ENCODE measurements around the gene MAN2C1. TPM values are rescaled to one million over a fixed set of nuclear protein-coding genes. Genes with fewer than 3 reads are reported as not detected.

MAN2C1 gene
- total RNA-seq, 1 experiment from 2014 or later, result 148 TPM

DNA sequence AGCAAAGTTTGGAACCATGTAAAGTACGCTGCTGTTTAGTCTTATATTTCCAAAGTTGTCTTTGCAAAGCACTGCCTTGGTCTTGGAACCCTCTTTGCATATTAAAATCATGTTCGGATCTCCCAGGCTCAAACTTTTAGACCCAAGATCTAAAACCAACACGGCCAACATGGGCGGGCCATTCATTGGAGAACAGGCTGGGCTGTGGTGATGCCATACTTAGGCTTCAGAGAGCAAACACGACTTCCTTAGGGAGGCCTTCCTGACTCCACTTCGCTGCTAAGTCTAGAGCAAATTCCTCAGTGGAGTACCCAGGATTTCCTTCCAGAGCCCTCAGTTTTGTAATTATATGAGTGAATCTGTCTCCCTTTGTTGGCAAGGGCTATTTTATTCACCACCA is 3.5 kb downstream of the MAN2C1 start:
- DNase-seq (ENCODE audit: low spot score) (no peak), ATAC-seq (no peak)
- ChIA-PET CTCF (no interaction called here), POLR2A (no interaction called here)
- Mint-ChIP-seq H3K9me3 (no peaks in the 10 kb centered on the region), H3K4me1 (peaks cover 16% of the 10 kb centered on the region), H3K27me3 (ENCODE audit: low read depth) (no peaks in the 10 kb centered on the region), H3K36me3 (peaks cover 26% of the 10 kb centered on the region), H3K4me3 (no peak overlapping the region), H3K27ac (no peak overlapping the region)
- TF ChIP-seq, protein P1, sequence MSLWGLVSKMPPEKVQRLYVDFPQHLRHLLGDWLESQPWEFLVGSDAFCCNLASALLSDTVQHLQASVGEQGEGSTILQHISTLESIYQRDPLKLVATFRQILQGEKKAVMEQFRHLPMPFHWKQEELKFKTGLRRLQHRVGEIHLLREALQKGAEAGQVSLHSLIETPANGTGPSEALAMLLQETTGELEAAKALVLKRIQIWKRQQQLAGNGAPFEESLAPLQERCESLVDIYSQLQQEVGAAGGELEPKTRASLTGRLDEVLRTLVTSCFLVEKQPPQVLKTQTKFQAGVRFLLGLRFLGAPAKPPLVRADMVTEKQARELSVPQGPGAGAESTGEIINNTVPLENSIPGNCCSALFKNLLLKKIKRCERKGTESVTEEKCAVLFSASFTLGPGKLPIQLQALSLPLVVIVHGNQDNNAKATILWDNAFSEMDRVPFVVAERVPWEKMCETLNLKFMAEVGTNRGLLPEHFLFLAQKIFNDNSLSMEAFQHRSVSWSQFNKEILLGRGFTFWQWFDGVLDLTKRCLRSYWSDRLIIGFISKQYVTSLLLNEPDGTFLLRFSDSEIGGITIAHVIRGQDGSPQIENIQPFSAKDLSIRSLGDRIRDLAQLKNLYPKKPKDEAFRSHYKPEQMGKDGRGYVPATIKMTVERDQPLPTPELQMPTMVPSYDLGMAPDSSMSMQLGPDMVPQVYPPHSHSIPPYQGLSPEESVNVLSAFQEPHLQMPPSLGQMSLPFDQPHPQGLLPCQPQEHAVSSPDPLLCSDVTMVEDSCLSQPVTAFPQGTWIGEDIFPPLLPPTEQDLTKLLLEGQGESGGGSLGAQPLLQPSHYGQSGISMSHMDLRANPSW (CRISPR knock-in tag; conservative IDR thresholded peaks at IDR 0.05; ENCODE audit: low read depth), result no peak
- TF ChIP-seq FOXP1 (CRISPR knock-in tag; IDR thresholded peaks at IDR 0.05; ENCODE audit: borderline replicate concordance) (no peak), CREM (CRISPR knock-in tag; IDR thresholded peaks at IDR 0.05) (no peak), SMAD4 (CRISPR knock-in tag; IDR thresholded peaks at IDR 0.05) (no peak), ESRRA (CRISPR knock-in tag; IDR thresholded peaks at IDR 0.05; ENCODE audit: borderline replicate concordance) (no peak), JUN (CRISPR knock-in tag; IDR thresholded peaks at IDR 0.05) (no peak), ZNF138 (CRISPR knock-in tag; conservative IDR thresholded peaks at IDR 0.05) (no peak), ZNF121 (CRISPR knock-in tag; IDR thresholded peaks at IDR 0.05) (no peak)
- TF ChIP-seq, protein P2, sequence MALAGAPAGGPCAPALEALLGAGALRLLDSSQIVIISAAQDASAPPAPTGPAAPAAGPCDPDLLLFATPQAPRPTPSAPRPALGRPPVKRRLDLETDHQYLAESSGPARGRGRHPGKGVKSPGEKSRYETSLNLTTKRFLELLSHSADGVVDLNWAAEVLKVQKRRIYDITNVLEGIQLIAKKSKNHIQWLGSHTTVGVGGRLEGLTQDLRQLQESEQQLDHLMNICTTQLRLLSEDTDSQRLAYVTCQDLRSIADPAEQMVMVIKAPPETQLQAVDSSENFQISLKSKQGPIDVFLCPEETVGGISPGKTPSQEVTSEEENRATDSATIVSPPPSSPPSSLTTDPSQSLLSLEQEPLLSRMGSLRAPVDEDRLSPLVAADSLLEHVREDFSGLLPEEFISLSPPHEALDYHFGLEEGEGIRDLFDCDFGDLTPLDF (CRISPR knock-in tag; IDR thresholded peaks at IDR 0.05), result no peak
- TF ChIP-seq, protein P3, sequence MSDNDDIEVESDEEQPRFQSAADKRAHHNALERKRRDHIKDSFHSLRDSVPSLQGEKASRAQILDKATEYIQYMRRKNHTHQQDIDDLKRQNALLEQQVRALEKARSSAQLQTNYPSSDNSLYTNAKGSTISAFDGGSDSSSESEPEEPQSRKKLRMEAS (CRISPR knock-in tag; IDR thresholded peaks at IDR 0.05), result no peak
- TF ChIP-seq, protein P4, sequence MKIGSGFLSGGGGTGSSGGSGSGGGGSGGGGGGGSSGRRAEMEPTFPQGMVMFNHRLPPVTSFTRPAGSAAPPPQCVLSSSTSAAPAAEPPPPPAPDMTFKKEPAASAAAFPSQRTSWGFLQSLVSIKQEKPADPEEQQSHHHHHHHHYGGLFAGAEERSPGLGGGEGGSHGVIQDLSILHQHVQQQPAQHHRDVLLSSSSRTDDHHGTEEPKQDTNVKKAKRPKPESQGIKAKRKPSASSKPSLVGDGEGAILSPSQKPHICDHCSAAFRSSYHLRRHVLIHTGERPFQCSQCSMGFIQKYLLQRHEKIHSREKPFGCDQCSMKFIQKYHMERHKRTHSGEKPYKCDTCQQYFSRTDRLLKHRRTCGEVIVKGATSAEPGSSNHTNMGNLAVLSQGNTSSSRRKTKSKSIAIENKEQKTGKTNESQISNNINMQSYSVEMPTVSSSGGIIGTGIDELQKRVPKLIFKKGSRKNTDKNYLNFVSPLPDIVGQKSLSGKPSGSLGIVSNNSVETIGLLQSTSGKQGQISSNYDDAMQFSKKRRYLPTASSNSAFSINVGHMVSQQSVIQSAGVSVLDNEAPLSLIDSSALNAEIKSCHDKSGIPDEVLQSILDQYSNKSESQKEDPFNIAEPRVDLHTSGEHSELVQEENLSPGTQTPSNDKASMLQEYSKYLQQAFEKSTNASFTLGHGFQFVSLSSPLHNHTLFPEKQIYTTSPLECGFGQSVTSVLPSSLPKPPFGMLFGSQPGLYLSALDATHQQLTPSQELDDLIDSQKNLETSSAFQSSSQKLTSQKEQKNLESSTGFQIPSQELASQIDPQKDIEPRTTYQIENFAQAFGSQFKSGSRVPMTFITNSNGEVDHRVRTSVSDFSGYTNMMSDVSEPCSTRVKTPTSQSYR (CRISPR knock-in tag; IDR thresholded peaks at IDR 0.05), result no peak
- TF ChIP-seq, protein P5, sequence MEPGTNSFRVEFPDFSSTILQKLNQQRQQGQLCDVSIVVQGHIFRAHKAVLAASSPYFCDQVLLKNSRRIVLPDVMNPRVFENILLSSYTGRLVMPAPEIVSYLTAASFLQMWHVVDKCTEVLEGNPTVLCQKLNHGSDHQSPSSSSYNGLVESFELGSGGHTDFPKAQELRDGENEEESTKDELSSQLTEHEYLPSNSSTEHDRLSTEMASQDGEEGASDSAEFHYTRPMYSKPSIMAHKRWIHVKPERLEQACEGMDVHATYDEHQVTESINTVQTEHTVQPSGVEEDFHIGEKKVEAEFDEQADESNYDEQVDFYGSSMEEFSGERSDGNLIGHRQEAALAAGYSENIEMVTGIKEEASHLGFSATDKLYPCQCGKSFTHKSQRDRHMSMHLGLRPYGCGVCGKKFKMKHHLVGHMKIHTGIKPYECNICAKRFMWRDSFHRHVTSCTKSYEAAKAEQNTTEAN (CRISPR knock-in tag; IDR thresholded peaks at IDR 0.05), result no peak
- TF ChIP-seq, protein P6, sequence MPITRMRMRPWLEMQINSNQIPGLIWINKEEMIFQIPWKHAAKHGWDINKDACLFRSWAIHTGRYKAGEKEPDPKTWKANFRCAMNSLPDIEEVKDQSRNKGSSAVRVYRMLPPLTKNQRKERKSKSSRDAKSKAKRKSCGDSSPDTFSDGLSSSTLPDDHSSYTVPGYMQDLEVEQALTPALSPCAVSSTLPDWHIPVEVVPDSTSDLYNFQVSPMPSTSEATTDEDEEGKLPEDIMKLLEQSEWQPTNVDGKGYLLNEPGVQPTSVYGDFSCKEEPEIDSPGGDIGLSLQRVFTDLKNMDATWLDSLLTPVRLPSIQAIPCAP (CRISPR knock-in tag; IDR thresholded peaks at IDR 0.05), result no peak
- TF ChIP-seq, protein P7, sequence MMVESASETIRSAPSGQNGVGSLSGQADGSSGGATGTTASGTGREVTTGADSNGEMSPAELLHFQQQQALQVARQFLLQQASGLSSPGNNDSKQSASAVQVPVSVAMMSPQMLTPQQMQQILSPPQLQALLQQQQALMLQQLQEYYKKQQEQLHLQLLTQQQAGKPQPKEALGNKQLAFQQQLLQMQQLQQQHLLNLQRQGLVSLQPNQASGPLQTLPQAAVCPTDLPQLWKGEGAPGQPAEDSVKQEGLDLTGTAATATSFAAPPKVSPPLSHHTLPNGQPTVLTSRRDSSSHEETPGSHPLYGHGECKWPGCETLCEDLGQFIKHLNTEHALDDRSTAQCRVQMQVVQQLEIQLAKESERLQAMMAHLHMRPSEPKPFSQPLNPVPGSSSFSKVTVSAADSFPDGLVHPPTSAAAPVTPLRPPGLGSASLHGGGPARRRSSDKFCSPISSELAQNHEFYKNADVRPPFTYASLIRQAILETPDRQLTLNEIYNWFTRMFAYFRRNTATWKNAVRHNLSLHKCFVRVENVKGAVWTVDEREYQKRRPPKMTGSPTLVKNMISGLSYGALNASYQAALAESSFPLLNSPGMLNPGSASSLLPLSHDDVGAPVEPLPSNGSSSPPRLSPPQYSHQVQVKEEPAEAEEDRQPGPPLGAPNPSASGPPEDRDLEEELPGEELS (CRISPR knock-in tag; IDR thresholded peaks at IDR 0.05), result no peak

DNA sequence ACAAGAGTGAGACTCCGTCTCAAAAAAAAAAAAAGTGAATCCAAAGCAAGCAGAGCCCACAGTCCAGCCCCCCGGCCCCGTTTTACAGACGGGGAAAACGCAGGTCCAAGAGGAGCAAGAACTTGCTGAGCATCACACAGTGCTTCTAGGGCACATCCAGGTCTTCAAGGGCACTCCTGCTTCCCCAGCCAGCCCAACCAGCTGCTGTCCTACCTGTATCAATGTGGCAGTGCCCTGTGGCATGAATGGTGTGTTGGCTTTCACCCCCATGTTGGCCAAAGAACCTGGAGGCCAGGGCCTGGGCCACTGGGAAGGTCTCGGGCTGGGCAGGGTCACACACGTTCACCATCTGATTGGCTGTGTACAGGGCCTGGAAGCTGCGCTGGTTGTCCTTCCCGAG is 4.6 kb downstream of the MAN2C1 start:
- ChIA-PET POLR2A (no interaction called here), CTCF (interaction anchor here (1.2 kb wide), 1 partner anchor 10 kb away, joined by 3 read pairs; no protein-coding TSS in a partner anchor)
- ATAC-seq (no peak), DNase-seq (ENCODE audit: low spot score) (no peak)
- no peaks in the 10 kb centered on the region for H3K9me3 Mint-ChIP-seq
- H3K4me1 Mint-ChIP-seq, result peaks cover 6% of the 10 kb centered on the region; the same call in 1 of the 2 replicates
- no peaks in the 10 kb centered on the region for H3K27me3 Mint-ChIP-seq (ENCODE audit: low read depth)
- H3K36me3 Mint-ChIP-seq, result peaks cover 27% of the 10 kb centered on the region
- H3K4me3 Mint-ChIP-seq, result no peak overlapping the region
- no peak overlapping the region for H3K27ac Mint-ChIP-seq
- TF ChIP-seq, protein P8, sequence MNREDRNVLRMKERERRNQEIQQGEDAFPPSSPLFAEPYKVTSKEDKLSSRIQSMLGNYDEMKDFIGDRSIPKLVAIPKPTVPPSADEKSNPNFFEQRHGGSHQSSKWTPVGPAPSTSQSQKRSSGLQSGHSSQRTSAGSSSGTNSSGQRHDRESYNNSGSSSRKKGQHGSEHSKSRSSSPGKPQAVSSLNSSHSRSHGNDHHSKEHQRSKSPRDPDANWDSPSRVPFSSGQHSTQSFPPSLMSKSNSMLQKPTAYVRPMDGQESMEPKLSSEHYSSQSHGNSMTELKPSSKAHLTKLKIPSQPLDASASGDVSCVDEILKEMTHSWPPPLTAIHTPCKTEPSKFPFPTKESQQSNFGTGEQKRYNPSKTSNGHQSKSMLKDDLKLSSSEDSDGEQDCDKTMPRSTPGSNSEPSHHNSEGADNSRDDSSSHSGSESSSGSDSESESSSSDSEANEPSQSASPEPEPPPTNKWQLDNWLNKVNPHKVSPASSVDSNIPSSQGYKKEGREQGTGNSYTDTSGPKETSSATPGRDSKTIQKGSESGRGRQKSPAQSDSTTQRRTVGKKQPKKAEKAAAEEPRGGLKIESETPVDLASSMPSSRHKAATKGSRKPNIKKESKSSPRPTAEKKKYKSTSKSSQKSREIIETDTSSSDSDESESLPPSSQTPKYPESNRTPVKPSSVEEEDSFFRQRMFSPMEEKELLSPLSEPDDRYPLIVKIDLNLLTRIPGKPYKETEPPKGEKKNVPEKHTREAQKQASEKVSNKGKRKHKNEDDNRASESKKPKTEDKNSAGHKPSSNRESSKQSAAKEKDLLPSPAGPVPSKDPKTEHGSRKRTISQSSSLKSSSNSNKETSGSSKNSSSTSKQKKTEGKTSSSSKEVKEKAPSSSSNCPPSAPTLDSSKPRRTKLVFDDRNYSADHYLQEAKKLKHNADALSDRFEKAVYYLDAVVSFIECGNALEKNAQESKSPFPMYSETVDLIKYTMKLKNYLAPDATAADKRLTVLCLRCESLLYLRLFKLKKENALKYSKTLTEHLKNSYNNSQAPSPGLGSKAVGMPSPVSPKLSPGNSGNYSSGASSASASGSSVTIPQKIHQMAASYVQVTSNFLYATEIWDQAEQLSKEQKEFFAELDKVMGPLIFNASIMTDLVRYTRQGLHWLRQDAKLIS (CRISPR knock-in tag; IDR thresholded peaks at IDR 0.05; ENCODE audit: borderline replicate concordance), result no peak
- TF ChIP-seq, protein P9, sequence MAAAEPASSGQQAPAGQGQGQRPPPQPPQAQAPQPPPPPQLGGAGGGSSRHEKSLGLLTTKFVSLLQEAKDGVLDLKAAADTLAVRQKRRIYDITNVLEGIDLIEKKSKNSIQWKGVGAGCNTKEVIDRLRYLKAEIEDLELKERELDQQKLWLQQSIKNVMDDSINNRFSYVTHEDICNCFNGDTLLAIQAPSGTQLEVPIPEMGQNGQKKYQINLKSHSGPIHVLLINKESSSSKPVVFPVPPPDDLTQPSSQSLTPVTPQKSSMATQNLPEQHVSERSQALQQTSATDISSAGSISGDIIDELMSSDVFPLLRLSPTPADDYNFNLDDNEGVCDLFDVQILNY (CRISPR knock-in tag; IDR thresholded peaks at IDR 0.05), result no peak
- TF ChIP-seq, protein P10, sequence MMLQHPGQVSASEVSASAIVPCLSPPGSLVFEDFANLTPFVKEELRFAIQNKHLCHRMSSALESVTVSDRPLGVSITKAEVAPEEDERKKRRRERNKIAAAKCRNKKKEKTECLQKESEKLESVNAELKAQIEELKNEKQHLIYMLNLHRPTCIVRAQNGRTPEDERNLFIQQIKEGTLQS (CRISPR knock-in tag; conservative IDR thresholded peaks at IDR 0.05), result no peak
- TF ChIP-seq NFYB (CRISPR knock-in tag; conservative IDR thresholded peaks at IDR 0.05; ENCODE audit: low read depth) (no peak), TEAD1 (CRISPR knock-in tag; IDR thresholded peaks at IDR 0.05) (no peak)
